Measurements from ENCODE around the gene SH3RF1.

Gene SH3RF1

DNA sequence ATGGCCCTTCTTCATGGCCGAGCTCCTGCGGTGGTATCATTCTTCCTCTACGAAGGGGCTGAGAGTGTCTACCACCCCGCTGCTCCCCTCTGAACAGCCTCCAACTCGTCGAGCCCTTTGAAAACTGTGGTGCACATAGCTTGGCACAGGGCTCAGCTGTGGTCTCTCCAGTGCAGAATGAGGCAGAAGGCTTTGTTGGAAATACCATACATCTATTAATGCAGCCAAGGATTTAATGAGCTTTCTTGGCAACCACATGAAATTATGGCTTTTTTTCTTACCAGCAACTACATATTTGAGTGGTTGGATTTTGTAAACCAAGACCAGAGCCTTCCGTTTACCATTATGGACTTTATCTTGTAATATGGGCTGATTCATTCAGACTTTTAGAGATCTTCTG, 199.0 kb downstream of the SH3RF1 start:
- no peaks in the 10 kb centered on the region for H3K9me3 ChIP-seq (replicated peaks in 1 of 2; ENCODE audit: control insufficient read depth in 2 of 2, insufficient read depth in 1 of 2, low read depth in 1 of 2, low read length in 2 of 2)
- no peak overlapping the region for H3K4me2 ChIP-seq (ENCODE audit: insufficient read depth, low read length, poor library complexity, severe bottlenecking)
- no peaks in the 10 kb centered on the region for H3K36me3 ChIP-seq (replicated peaks in 1 of 2; ENCODE audit: control insufficient read depth in 2 of 2, insufficient read depth in 2 of 2, low read length in 2 of 2)
- H2BK120ac ChIP-seq (ENCODE audit: low read depth, low read length): peak overlapping the region; percentile 6
- H3K14ac ChIP-seq (ENCODE audit: low read length): no peak overlapping the region
- no peak overlapping the region for H2AFZ ChIP-seq (ENCODE audit: low read length)
- H3K27ac ChIP-seq (replicated peaks; ENCODE audit: low read length): no peak overlapping the region
- peaks cover 0 to 12% of the 10 kb centered on the region in 2 donors for H3K4me1 ChIP-seq (ENCODE audit: control insufficient read depth in 2 of 2, insufficient read depth in 1 of 2, low read depth in 1 of 2, low read length in 2 of 2)
- no peaks in the 10 kb centered on the region for H3K79me1 ChIP-seq (ENCODE audit: low read depth, low read length)
- WGBS, 2 donors (ENCODE audit: extremely low coverage in 2 of 2, insufficient read length in 2 of 2, insufficient replicate concordance in 1 of 2): no CpG with 5 or more reads among the region's 7 CpGs
- H3K18ac ChIP-seq (ENCODE audit: low read length): peak overlapping the region; percentile 65
- no peak overlapping the region for H2BK15ac ChIP-seq (ENCODE audit: low read length)
- no peak overlapping the region for H3K9ac ChIP-seq (ENCODE audit: low read depth, low read length, poor library complexity)
- no peak overlapping the region for H2BK12ac ChIP-seq (ENCODE audit: low read length)
- H3K4ac ChIP-seq (ENCODE audit: low read length): no peak overlapping the region
- DNase-seq (ENCODE audit: low spot score): no peak
- no peak overlapping the region for H3K4me3 ChIP-seq (ENCODE audit: low read length in 2 of 2)
- no peak overlapping the region for H3K23ac ChIP-seq (ENCODE audit: low read depth, low read length, poor library complexity)
- no peak overlapping the region for H4K8ac ChIP-seq (ENCODE audit: low read depth, low read length)
- H2BK5ac ChIP-seq (ENCODE audit: low read length): no peak overlapping the region
- H4K91ac ChIP-seq (ENCODE audit: low read depth, low read length, poor library complexity): no peak overlapping the region
- H3K27me3 ChIP-seq (ENCODE audit: control insufficient read depth in 3 of 3, insufficient read depth in 3 of 3, low read depth in 1 of 3, low read length in 3 of 3): no peaks in the 10 kb centered on the region
- H2AK5ac ChIP-seq (ENCODE audit: low read depth, low read length): no peak overlapping the region

DNA sequence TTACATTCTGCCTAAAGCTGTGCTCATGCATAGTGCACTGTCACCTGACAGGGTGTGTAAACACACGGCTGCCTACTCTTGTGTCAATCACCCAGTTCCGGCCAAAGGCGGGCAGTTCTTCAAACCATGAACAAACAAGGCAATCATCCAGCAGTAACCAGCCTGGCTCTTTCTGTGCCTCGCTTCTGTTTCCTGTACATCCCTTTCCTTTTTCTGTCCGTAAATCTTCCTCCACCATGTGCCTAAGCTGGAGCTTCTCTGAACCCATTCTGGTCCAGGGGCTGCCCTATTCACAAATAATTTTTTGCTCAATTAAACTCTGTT, 199.9 kb downstream of the SH3RF1 start:
- H3K4ac ChIP-seq (ENCODE audit: low read length): no peak overlapping the region
- H3K23ac ChIP-seq (ENCODE audit: low read depth, low read length, poor library complexity): no peak overlapping the region
- peak overlapping the region; percentile 18 for H2AFZ ChIP-seq (ENCODE audit: low read length)
- H2BK120ac ChIP-seq (ENCODE audit: low read depth, low read length): no peak overlapping the region
- no peaks in the 10 kb centered on the region for H3K9me3 ChIP-seq (replicated peaks in 1 of 2; ENCODE audit: control insufficient read depth in 2 of 2, insufficient read depth in 1 of 2, low read depth in 1 of 2, low read length in 2 of 2)
- no peaks in the 10 kb centered on the region for H3K27me3 ChIP-seq (ENCODE audit: control insufficient read depth in 3 of 3, insufficient read depth in 3 of 3, low read depth in 1 of 3, low read length in 3 of 3)
- no peak overlapping the region for H3K9ac ChIP-seq (ENCODE audit: low read depth, low read length, poor library complexity)
- WGBS, 2 donors (ENCODE audit: extremely low coverage in 2 of 2, insufficient read length in 2 of 2, insufficient replicate concordance in 1 of 2): no CpG with 5 or more reads among the region's 5 CpGs
- H3K4me2 ChIP-seq (ENCODE audit: insufficient read depth, low read length, poor library complexity, severe bottlenecking): no peak overlapping the region
- no peak overlapping the region for H3K4me3 ChIP-seq (ENCODE audit: low read length in 2 of 2)
- H2BK12ac ChIP-seq (ENCODE audit: low read length): no peak overlapping the region
- H3K36me3 ChIP-seq (replicated peaks in 1 of 2; ENCODE audit: control insufficient read depth in 2 of 2, insufficient read depth in 2 of 2, low read length in 2 of 2): no peaks in the 10 kb centered on the region
- no peak overlapping the region for H4K91ac ChIP-seq (ENCODE audit: low read depth, low read length, poor library complexity)
- H3K4me1 ChIP-seq (ENCODE audit: control insufficient read depth in 2 of 2, insufficient read depth in 1 of 2, low read depth in 1 of 2, low read length in 2 of 2): peaks cover 0 to 12% of the 10 kb centered on the region in 2 donors
- no peak overlapping the region for H3K14ac ChIP-seq (ENCODE audit: low read length)
- no peak for DNase-seq (ENCODE audit: low spot score)
- no peak overlapping the region for H2BK15ac ChIP-seq (ENCODE audit: low read length)
- no peak overlapping the region for H2AK5ac ChIP-seq (ENCODE audit: low read depth, low read length)
- no peak overlapping the region for H4K8ac ChIP-seq (ENCODE audit: low read depth, low read length)
- no peaks in the 10 kb centered on the region for H3K79me1 ChIP-seq (ENCODE audit: low read depth, low read length)
- peak overlapping the region; percentile 32 for H3K27ac ChIP-seq (replicated peaks; ENCODE audit: low read length)
- no peak overlapping the region for H2BK5ac ChIP-seq (ENCODE audit: low read length)
- H3K18ac ChIP-seq (ENCODE audit: low read length): no peak overlapping the region

DNA sequence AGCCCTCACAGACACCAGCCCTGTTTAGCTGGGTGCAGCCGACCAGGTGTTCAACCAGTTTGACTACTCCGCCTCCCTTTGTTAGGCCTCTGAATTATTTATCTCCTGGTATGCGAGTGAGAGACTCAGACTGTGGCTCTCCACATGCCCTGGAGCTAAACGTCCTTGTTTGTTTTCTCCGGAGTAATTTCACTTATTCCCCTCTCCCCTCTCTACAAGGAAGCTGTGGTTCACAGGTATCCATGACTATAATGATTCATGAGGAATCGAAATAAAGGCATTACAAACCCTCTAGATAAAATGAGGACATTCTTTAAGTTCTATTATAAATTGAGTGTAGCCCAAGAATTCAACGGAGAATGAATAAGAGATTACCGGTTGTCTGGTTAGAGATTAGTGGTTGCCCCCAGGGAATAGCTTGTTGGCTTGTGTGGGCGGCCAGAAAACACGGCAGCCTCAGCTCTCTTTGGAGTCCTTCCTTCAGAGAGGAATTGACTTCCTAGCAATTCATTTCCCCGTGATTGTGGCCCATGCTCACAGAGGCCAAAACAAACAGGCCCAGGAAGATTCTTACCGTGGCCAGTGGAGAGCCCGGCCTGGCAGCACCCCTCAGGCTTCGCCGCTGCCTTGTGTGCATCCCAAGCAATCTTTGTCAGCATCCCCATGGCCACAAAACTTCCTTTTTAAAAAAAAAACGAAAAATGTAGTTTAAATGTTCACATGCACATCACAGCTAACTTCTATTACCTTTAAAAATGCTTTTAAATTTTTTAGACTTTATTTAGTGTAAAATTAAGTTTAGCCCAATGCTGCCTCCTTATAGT, 200.5 kb downstream of the SH3RF1 start:
- no peaks in the 10 kb centered on the region for H3K27me3 ChIP-seq (ENCODE audit: control insufficient read depth in 3 of 3, insufficient read depth in 3 of 3, low read depth in 1 of 3, low read length in 3 of 3)
- H2BK120ac ChIP-seq (ENCODE audit: low read depth, low read length): no peak overlapping the region
- H3K27ac ChIP-seq (replicated peaks; ENCODE audit: low read length): peak overlapping the region; percentile 57
- no peak overlapping the region for H4K91ac ChIP-seq (ENCODE audit: low read depth, low read length, poor library complexity)
- peak; percentile 23 for DNase-seq (ENCODE audit: low spot score)
- H3K14ac ChIP-seq (ENCODE audit: low read length): no peak overlapping the region
- H2BK15ac ChIP-seq (ENCODE audit: low read length): no peak overlapping the region
- no peaks in the 10 kb centered on the region for H3K9me3 ChIP-seq (replicated peaks in 1 of 2; ENCODE audit: control insufficient read depth in 2 of 2, insufficient read depth in 1 of 2, low read depth in 1 of 2, low read length in 2 of 2)
- no peak overlapping the region for H3K18ac ChIP-seq (ENCODE audit: low read length)
- no CpG with 5 or more reads among the region's 16 CpGs for WGBS, 2 donors (ENCODE audit: extremely low coverage in 2 of 2, insufficient read length in 2 of 2, insufficient replicate concordance in 1 of 2)
- H3K4me2 ChIP-seq (ENCODE audit: insufficient read depth, low read length, poor library complexity, severe bottlenecking): no peak overlapping the region
- no peak overlapping the region for H4K8ac ChIP-seq (ENCODE audit: low read depth, low read length)
- no peak overlapping the region for H2BK5ac ChIP-seq (ENCODE audit: low read length)
- H3K4me1 ChIP-seq (ENCODE audit: control insufficient read depth in 2 of 2, insufficient read depth in 1 of 2, low read depth in 1 of 2, low read length in 2 of 2): peaks cover 0 to 12% of the 10 kb centered on the region in 2 donors
- no peak overlapping the region for H3K23ac ChIP-seq (ENCODE audit: low read depth, low read length, poor library complexity)
- no peak overlapping the region for H2BK12ac ChIP-seq (ENCODE audit: low read length)
- no peaks in the 10 kb centered on the region for H3K79me1 ChIP-seq (ENCODE audit: low read depth, low read length)
- no peak overlapping the region for H3K4me3 ChIP-seq (ENCODE audit: low read length in 2 of 2)
- no peak overlapping the region for H2AK5ac ChIP-seq (ENCODE audit: low read depth, low read length)
- peak overlapping the region; percentile 61 for H2AFZ ChIP-seq (ENCODE audit: low read length)
- no peak overlapping the region for H3K4ac ChIP-seq (ENCODE audit: low read length)
- no peaks in the 10 kb centered on the region for H3K36me3 ChIP-seq (replicated peaks in 1 of 2; ENCODE audit: control insufficient read depth in 2 of 2, insufficient read depth in 2 of 2, low read length in 2 of 2)
- no peak overlapping the region for H3K9ac ChIP-seq (ENCODE audit: low read depth, low read length, poor library complexity)

DNA sequence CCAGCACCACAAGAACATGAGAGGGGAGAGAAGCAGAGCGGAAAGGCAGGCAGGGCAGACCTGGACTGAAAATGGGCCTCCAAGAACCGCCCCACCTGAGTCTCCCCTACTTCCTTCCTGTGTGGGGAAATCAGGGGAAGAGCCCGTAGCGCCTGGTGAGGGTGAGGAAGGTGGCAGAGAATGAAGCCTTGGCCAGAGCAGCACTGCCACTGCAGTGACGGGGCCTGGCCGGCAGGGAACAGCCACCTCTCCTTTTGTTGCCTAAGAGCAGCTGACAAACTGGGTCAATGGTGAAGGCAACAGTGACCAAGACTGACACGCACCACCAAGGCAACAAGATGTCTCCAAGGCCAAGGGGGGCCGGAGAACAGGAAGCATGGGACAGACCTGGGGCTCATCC, 202.3 kb downstream of the SH3RF1 start:
- no peaks in the 10 kb centered on the region for H3K9me3 ChIP-seq (replicated peaks in 1 of 2; ENCODE audit: control insufficient read depth in 2 of 2, insufficient read depth in 1 of 2, low read depth in 1 of 2, low read length in 2 of 2)
- H4K91ac ChIP-seq (ENCODE audit: low read depth, low read length, poor library complexity): no peak overlapping the region
- peak overlapping the region; percentile 68 for H4K8ac ChIP-seq (ENCODE audit: low read depth, low read length)
- H2BK15ac ChIP-seq (ENCODE audit: low read length): peak overlapping the region; percentile 78
- no peak overlapping the region for H3K14ac ChIP-seq (ENCODE audit: low read length)
- no peaks in the 10 kb centered on the region for H3K27me3 ChIP-seq (ENCODE audit: control insufficient read depth in 3 of 3, insufficient read depth in 3 of 3, low read depth in 1 of 3, low read length in 3 of 3)
- H3K4ac ChIP-seq (ENCODE audit: low read length): peak overlapping the region; percentile 53
- no peaks in the 10 kb centered on the region for H3K36me3 ChIP-seq (replicated peaks in 1 of 2; ENCODE audit: control insufficient read depth in 2 of 2, insufficient read depth in 2 of 2, low read length in 2 of 2)
- H2BK5ac ChIP-seq (ENCODE audit: low read length): no peak overlapping the region
- H2BK120ac ChIP-seq (ENCODE audit: low read depth, low read length): peak overlapping the region; percentile 84
- H3K18ac ChIP-seq (ENCODE audit: low read length): peak overlapping the region; percentile 86
- DNase-seq (ENCODE audit: low spot score): no peak
- peak overlapping the region; percentile 45 for H3K23ac ChIP-seq (ENCODE audit: low read depth, low read length, poor library complexity)
- WGBS, 2 donors (ENCODE audit: extremely low coverage in 2 of 2, insufficient read length in 2 of 2, insufficient replicate concordance in 1 of 2): no CpG with 5 or more reads among the region's 8 CpGs
- no peak overlapping the region for H3K4me2 ChIP-seq (ENCODE audit: insufficient read depth, low read length, poor library complexity, severe bottlenecking)
- no peaks in the 10 kb centered on the region for H3K79me1 ChIP-seq (ENCODE audit: low read depth, low read length)
- peak overlapping the region; percentile 85 for H2AK5ac ChIP-seq (ENCODE audit: low read depth, low read length)
- H3K4me1 ChIP-seq (ENCODE audit: control insufficient read depth in 2 of 2, insufficient read depth in 1 of 2, low read depth in 1 of 2, low read length in 2 of 2): peaks cover 0 to 10% of the 10 kb centered on the region in 2 donors
- H3K9ac ChIP-seq (ENCODE audit: low read depth, low read length, poor library complexity): peak overlapping the region; percentile 14
- no peak overlapping the region for H3K4me3 ChIP-seq (ENCODE audit: low read length in 2 of 2)
- H2BK12ac ChIP-seq (ENCODE audit: low read length): peak overlapping the region; percentile 78
- no peak overlapping the region for H2AFZ ChIP-seq (ENCODE audit: low read length)
- H3K27ac ChIP-seq (replicated peaks; ENCODE audit: low read length): no peak overlapping the region
